GM23338 (cell line): ENCODE results near the gene AOPEP. TPM values are rescaled to one million over a fixed set of nuclear protein-coding genes. Genes with fewer than 3 reads are reported as not detected.

Experiments used
- ATAC-seq: fragments of 200-7000 bp; cut with Tn5 transposase; 3 replicates; pipeline ENCODE4 v1.9.1; 2020
- DNase-seq: peaks from one replicate; pipeline ENCODE4 v3.0.0-alpha.2; 2015; ENCODE audit warnings: low spot score
- H2AFZ ChIP-seq: fragments of 200-600 bp; sonication (generic); 2 replicates; pipeline ENCODE4 v1.8.0; 2016; ENCODE audit warnings: antibody characterized with exemption, mild to moderate bottlenecking, moderate library complexity
- H3F3A ChIP-seq: fragments of 200-600 bp; sonication (generic); replicated peaks from 2 replicates; pipeline ENCODE4 v1.8.0; 2017; ENCODE audit warnings: antibody characterized with exemption, mixed run types, low read depth
- H3K27ac ChIP-seq: fragments of 200-600 bp; sonication (generic); 2 replicates; pipeline ENCODE4 v1.6.1; 2016; ENCODE audit warnings: low read depth
- H3K27me3 ChIP-seq: fragments of 200-600 bp; sonication (generic); 2 replicates; pipeline ENCODE4 v1.8.0; 2016; ENCODE audit warnings: mild to moderate bottlenecking, mixed run types, moderate library complexity; ENCODE audit not compliant: insufficient read depth
- H3K36me3 ChIP-seq: fragments of 200-600 bp; sonication (generic); 2 replicates; pipeline ENCODE4 v1.8.0; 2016; ENCODE audit warnings: mild to moderate bottlenecking; ENCODE audit not compliant: insufficient read depth
- H3K4me1 ChIP-seq: fragments of 200-600 bp; sonication (generic); 2 replicates; pipeline ENCODE4 v1.8.0; 2016; ENCODE audit warnings: mild to moderate bottlenecking, moderate library complexity; ENCODE audit not compliant: insufficient read depth
- H3K4me2 ChIP-seq: fragments of 200-600 bp; sonication (generic); 2 replicates; pipeline ENCODE4 v1.7.1; 2017; ENCODE audit warnings: mixed run types
- H3K4me3 ChIP-seq: fragments of 200-600 bp; sonication (generic); 2 replicates; pipeline ENCODE4 v1.6.1; 2016; ENCODE audit warnings: mixed run types
- H3K79me2 ChIP-seq: fragments of 200-600 bp; sonication (generic); replicated peaks from 2 replicates; pipeline ENCODE4 v1.8.0; 2017; ENCODE audit warnings: mild to moderate bottlenecking; ENCODE audit not compliant: insufficient read depth
- H3K9me2 ChIP-seq: fragments of 200-600 bp; sonication (generic); 2 replicates; pipeline ENCODE4 v1.8.0; 2017; ENCODE audit not compliant: insufficient read depth
- H4K20me1 ChIP-seq: fragments of 200-600 bp; sonication (generic); replicated peaks from 2 replicates; pipeline ENCODE4 v1.8.0; 2017; ENCODE audit warnings: mild to moderate bottlenecking; ENCODE audit not compliant: insufficient read depth
- H3K27ac Mint-ChIP-seq: 2 replicates; pipeline ENCODE4 v1.8.0; 2020; ENCODE audit warnings: inconsistent platforms, mild to moderate bottlenecking, moderate library complexity, mixed read lengths
- H3K27me3 Mint-ChIP-seq: 3 replicates; pipeline ENCODE4 v1.8.0; 2022; ENCODE audit warnings: low read depth, mild to moderate bottlenecking, moderate library complexity, mixed read lengths, inconsistent platforms; ENCODE audit not compliant: insufficient read depth, poor library complexity
- H3K36me3 Mint-ChIP-seq: 3 replicates; pipeline ENCODE4 v1.8.0; 2021; ENCODE audit warnings: low read depth, mild to moderate bottlenecking, inconsistent platforms, moderate library complexity, mixed read lengths
- H3K4me1 Mint-ChIP-seq: 3 replicates; pipeline ENCODE4 v1.8.0; 2020; ENCODE audit warnings: mild to moderate bottlenecking, inconsistent platforms, mixed read lengths
- H3K4me3 Mint-ChIP-seq: 3 replicates; pipeline ENCODE4 v1.8.0; 2021; ENCODE audit warnings: moderate library complexity, mild to moderate bottlenecking, inconsistent platforms, mixed read lengths
- H3K9me3 Mint-ChIP-seq: 3 replicates; pipeline ENCODE4 v1.8.0; 2020; ENCODE audit warnings: moderate library complexity, mild to moderate bottlenecking, inconsistent platforms, mixed read lengths
- EZH2phosphoT487 ChIP-seq: fragments of 200-600 bp; sonication (generic); IDR thresholded peaks from one replicate; pipeline ENCODE4 v1.8.1; 2018; ENCODE audit warnings: antibody characterized with exemption; ENCODE audit not compliant: unreplicated experiment
- NANOG ChIP-seq: IDR thresholded peaks from 2 replicates; pipeline ENCODE4 v1.6.1; 2016; ENCODE audit warnings: antibody characterized with exemption, borderline replicate concordance
- REST ChIP-seq: IDR thresholded peaks from one replicate; pipeline ENCODE4 v1.6.1; 2018; ENCODE audit warnings: antibody characterized with exemption; ENCODE audit not compliant: unreplicated experiment
- STAT1 ChIP-seq: IDR thresholded peaks from one replicate; pipeline ENCODE4 v1.6.1; 2016; ENCODE audit warnings: antibody characterized with exemption; ENCODE audit not compliant: unreplicated experiment
- ZNF114 ChIP-seq: fragments of 250-450 bp; sonication (Bioruptor Pico); IDR thresholded peaks from 2 replicates; pipeline ENCODE4 v1.5.0; 2020; ENCODE audit warnings: mild to moderate bottlenecking, moderate library complexity
- ZNF331 ChIP-seq: fragments of 250-450 bp; sonication (Bioruptor Pico); IDR thresholded peaks from 2 replicates; pipeline ENCODE4 v1.5.0; 2020; ENCODE audit warnings: low read depth, mild to moderate bottlenecking, moderate library complexity
- ZNF462 ChIP-seq: fragments of 250-450 bp; sonication (Bioruptor Pico); IDR thresholded peaks from 2 replicates; pipeline ENCODE4 v1.5.0; 2020; ENCODE audit warnings: mild to moderate bottlenecking, moderate library complexity
- polyA plus RNA-seq: library from polyadenylated mRNA; unstranded; fragments of >200 nt; fragmentation: Nextera tagmentation; extraction: Ambion mirVana; gene quantifications from 2 replicates; pipeline ENCODE4 v1.2.1, GENCODE V29; 2016
- total RNA-seq: library from RNA; depleted of rRNA; stranded (reverse); fragments of >200 nt; shearing (Covaris generic); gene quantifications from 2 replicates; pipeline ENCODE4 v1.2.3, GENCODE V29; 2014

The AOPEP gene
- total and polyA plus RNA-seq, 2 experiments from 2014 or later = 7.0 to 16.5 TPM

GRCh38 chr9:94786586-94786985 is 60.1 kb downstream of the AOPEP start (continued):
- TF ChIP-seq ZNF462 (CRISPR knock-in tag) = no peak
- no peak for TF ChIP-seq NANOG
- no peak for TF ChIP-seq ZNF114 (CRISPR knock-in tag)
- TF ChIP-seq STAT1 = no peak
- TF ChIP-seq EZH2phosphoT487 = no peak
- TF ChIP-seq REST = no peak

- Mint-ChIP-seq H3K4me1 (peaks cover 11% of the 10 kb centered on the region), H3K9me3 (no peaks in the 10 kb centered on the region), H3K27me3 (peaks cover 3% of the 10 kb centered on the region), H3K27ac (no peak overlapping the region), H3K36me3 (no peaks in the 10 kb centered on the region), H3K4me3 (no peak overlapping the region)
- no peak overlapping the region for H2AFZ ChIP-seq
- no peak overlapping the region for H3K4me3 ChIP-seq
- H3K27me3 ChIP-seq = no peaks in the 10 kb centered on the region
- DNase-seq (no peak), ATAC-seq (no peak)
- H3K4me1 ChIP-seq = no peaks in the 10 kb centered on the region
- no peaks in the 10 kb centered on the region for H3K36me3 ChIP-seq
- no peaks in the 10 kb centered on the region for H4K20me1 ChIP-seq
- no peak overlapping the region for H3K4me2 ChIP-seq
- H3K27ac ChIP-seq = no peak overlapping the region
- no peaks in the 10 kb centered on the region for H3K9me2 ChIP-seq
- H3K79me2 ChIP-seq = no peaks in the 10 kb centered on the region
- H3F3A ChIP-seq = no peaks in the 10 kb centered on the region
- TF ChIP-seq ZNF114 (CRISPR knock-in tag) (no peak), ZNF331 (CRISPR knock-in tag) (no peak), REST (no peak), NANOG (no peak)
Observed at GRCh38 chr9:94787266-94787665, 60.8 kb downstream of the AOPEP start.
